SK-N-SH (cell line): ENCODE data around the gene TRPM2. TPM values are rescaled to one million over a fixed set of nuclear protein-coding genes. Genes with fewer than 3 reads are reported as not detected.

Source experiments
- CTCF ChIA-PET: fragments of 300-600, 350-600 bp; formaldehyde crosslinking; extraction: SDS; loops from one replicate; lab custom pipeline; 2021; lab: Yijun Ruan, JAX
- POLR2A ChIA-PET: fragments of 350-600 bp; sonication (Branson Sonifier 250); formaldehyde crosslinking; extraction: SDS; loops from one replicate; lab custom pipeline; 2020; ENCODE audit warnings: antibody characterized with exemption, inconsistent platforms; lab: Yijun Ruan, JAX
- DNase-seq: peaks from one replicate; pipeline ENCODE4 v3.0.0; 2012
- H2AFZ ChIP-seq: fragments of 200-600 bp; sonication (generic); 2 replicates; pipeline ENCODE4 v1.8.1; 2016; ENCODE audit warnings: antibody characterized with exemption, mild to moderate bottlenecking, low read depth
- H3F3A ChIP-seq: fragments of 200-600 bp; sonication (generic); replicated peaks from 2 replicates; pipeline ENCODE3; 2016; ENCODE audit warnings: antibody characterized with exemption, mild to moderate bottlenecking; ENCODE audit not compliant: insufficient read depth
- H3K27ac ChIP-seq, 2 experiments: fragments of 200-500 bp in 1 of 2; fragments of 200-600 bp in 1 of 2; sonication (Bioruptor generic) in 1 of 2; sonication (generic), shearing (Covaris generic) in 1 of 2; 2 replicates each; pipeline versions ENCODE4 v1.5.1 to v1.6.1; 2014 to 2016; ENCODE audit warnings: low read depth in 2 of 2, inconsistent platforms in 1 of 2, low read length in 1 of 2, mild to moderate bottlenecking in 1 of 2, mixed read lengths in 1 of 2
- H3K27me3 ChIP-seq: fragments of 200-600 bp; sonication (generic), shearing (Covaris generic); 2 replicates; pipeline ENCODE4 v1.6.1; 2016; ENCODE audit warnings: mixed run types; ENCODE audit not compliant: insufficient read depth
- H3K36me3 ChIP-seq, 2 experiments: fragments of 200-500 bp in 1 of 2; fragments of 200-600 bp in 1 of 2; sonication (Bioruptor generic) in 1 of 2; sonication (generic) in 1 of 2; replicated peaks in 1 of 2; 2 replicates each; pipeline versions ENCODE3 to v1.5.1; 2014 to 2016; ENCODE audit warnings: low read length in 1 of 2, mild to moderate bottlenecking in 1 of 2; ENCODE audit not compliant: insufficient read depth in 2 of 2, control insufficient read depth in 1 of 2
- H3K4me1 ChIP-seq, 2 experiments: fragments of 200-500 bp in 1 of 2; fragments of 200-600 bp in 1 of 2; sonication (Bioruptor generic) in 1 of 2; sonication (generic), shearing (Covaris generic) in 1 of 2; 2 replicates each; pipeline versions ENCODE4 v1.5.1 to v1.6.1; 2014 to 2016; ENCODE audit warnings: low read depth in 1 of 2, low read length in 1 of 2, mixed run types in 1 of 2; ENCODE audit not compliant: insufficient read depth in 2 of 2, control insufficient read depth in 1 of 2
- H3K4me2 ChIP-seq: fragments of 200-600 bp; sonication (generic), shearing (Covaris generic); 2 replicates; pipeline ENCODE4 v1.6.1; 2017; ENCODE audit warnings: mixed run types
- H3K4me3 ChIP-seq, 2 experiments: fragments of 200-500 bp in 1 of 2; fragments of 200-600 bp in 1 of 2; sonication (Bioruptor generic) in 1 of 2; sonication (generic), shearing (Covaris generic) in 1 of 2; 2 replicates each; pipeline versions ENCODE4 v1.5.1 to v1.8.1; 2014 to 2016; ENCODE audit warnings: low read depth in 2 of 2, inconsistent platforms in 1 of 2, low read length in 1 of 2, mild to moderate bottlenecking in 1 of 2, mixed read lengths in 1 of 2, moderate library complexity in 1 of 2
- H3K79me2 ChIP-seq: fragments of 200-600 bp; sonication (generic); 2 replicates; pipeline ENCODE4 v1.8.1; 2017; ENCODE audit warnings: mild to moderate bottlenecking; ENCODE audit not compliant: insufficient read depth
- H3K9ac ChIP-seq: fragments of 200-600 bp; sonication (generic); 2 replicates; pipeline ENCODE4 v1.6.1; 2017; ENCODE audit warnings: mixed run types
- H3K9me2 ChIP-seq: fragments of 200-600 bp; sonication (generic); 2 replicates; pipeline ENCODE4 v1.6.1; 2017; ENCODE audit warnings: mixed run types
- H3K9me3 ChIP-seq: fragments of 200-600 bp; sonication (generic); 2 replicates; pipeline ENCODE4 v1.6.1; 2017; ENCODE audit warnings: mixed run types, mild to moderate bottlenecking, moderate library complexity
- H4K20me1 ChIP-seq: fragments of 200-600 bp; sonication (generic); 2 replicates; pipeline ENCODE4 v1.6.1; 2017; ENCODE audit warnings: mild to moderate bottlenecking, mixed run types; ENCODE audit not compliant: insufficient read depth
- CHD2 ChIP-seq: fragments of 150-350 bp; IDR thresholded peaks from 2 replicates; pipeline ENCODE4 v1.6.1; 2018; ENCODE audit warnings: low read length; ENCODE audit not compliant: partially characterized antibody
- ELF1 ChIP-seq: IDR thresholded peaks from 2 replicates; pipeline ENCODE4 v1.4.0; 2012
- EZH2phosphoT487 ChIP-seq: fragments of 200-600 bp; sonication (generic); IDR thresholded peaks from 2 replicates; pipeline ENCODE4 v1.6.1; 2017; ENCODE audit warnings: low read depth, mixed run types, mild to moderate bottlenecking, antibody characterized with exemption, moderate library complexity, borderline replicate concordance
- FOSL2 ChIP-seq: IDR thresholded peaks from 2 replicates; pipeline ENCODE4 v1.4.0; 2012; ENCODE audit warnings: low read depth, mild to moderate bottlenecking, moderate library complexity, borderline replicate concordance
- FOXJ3 ChIP-seq: sonication (generic); formaldehyde crosslinking; IDR thresholded peaks from 2 replicates; pipeline ENCODE4 v1.5.1; 2020; ENCODE audit warnings: mild to moderate bottlenecking, missing genetic modification reagents
- GATA2 ChIP-seq: sonication (generic); formaldehyde crosslinking; IDR thresholded peaks from 2 replicates; pipeline ENCODE4 v1.5.0; 2020; ENCODE audit warnings: mild to moderate bottlenecking, missing genetic modification reagents
- JUND ChIP-seq: IDR thresholded peaks from 2 replicates; pipeline ENCODE4 v1.4.0; 2012
- MXI1 ChIP-seq: IDR thresholded peaks from 2 replicates; pipeline ENCODE4 v1.6.1; 2012; ENCODE audit warnings: mild to moderate bottlenecking, low read depth, low read length, improper control_type of control experiment
- RAD21 ChIP-seq: IDR thresholded peaks from 2 replicates; pipeline ENCODE4 v1.6.1; 2012; ENCODE audit warnings: mild to moderate bottlenecking, low read length
- RCOR1 ChIP-seq: fragments of 150-350 bp; IDR thresholded peaks from 2 replicates; pipeline ENCODE4 v1.6.1; 2017; ENCODE audit warnings: antibody characterized with exemption, low read length
- RXRA ChIP-seq: IDR thresholded peaks from 2 replicates; pipeline ENCODE4 v1.4.0; 2012; ENCODE audit warnings: low read depth, mild to moderate bottlenecking, borderline replicate concordance
- TAF1 ChIP-seq: IDR thresholded peaks from 2 replicates; pipeline ENCODE4 v1.6.1; 2012; ENCODE audit warnings: low read depth, mild to moderate bottlenecking, low read length, moderate library complexity, borderline replicate concordance
- TEAD4 ChIP-seq: IDR thresholded peaks from 2 replicates; pipeline ENCODE4 v1.4.0; 2012; ENCODE audit warnings: mild to moderate bottlenecking, borderline replicate concordance; ENCODE audit not compliant: insufficient read depth
- WGBS: methylation state at CpG from one replicate; pipeline ENCODE4 v1.1.6; 2017; ENCODE audit warnings: low lambda C conversion rate; 5-methylcytosine and 5-hydroxymethylcytosine counted together
- polyA plus RNA-seq, 3 experiments: library from polyadenylated mRNA; depleted of rRNA; stranded (reverse); fragments of >200 nt; gene quantifications; 2 replicates each; pipeline ENCODE4 v1.2.3, GENCODE V29; 2012
- TF ChIP-seq, protein P1 (sequence below): IDR thresholded peaks from 2 replicates; pipeline ENCODE4 v1.6.1; 2012; ENCODE audit warnings: mild to moderate bottlenecking, low read depth, low read length, moderate library complexity
- TF ChIP-seq, protein P2 (sequence below): fragments of 150-350 bp; IDR thresholded peaks from 2 replicates; pipeline ENCODE4 v1.6.1; 2017; ENCODE audit warnings: antibody characterized with exemption, low read length, low read depth, borderline replicate concordance
- TF ChIP-seq, protein P3 (sequence below): IDR thresholded peaks from 2 replicates; pipeline ENCODE4; 2012

The TRPM2 gene
- polyA plus RNA-seq, 1 of the 3 experiments (the other 2 are of a cell fraction), result not detected

DNA sequence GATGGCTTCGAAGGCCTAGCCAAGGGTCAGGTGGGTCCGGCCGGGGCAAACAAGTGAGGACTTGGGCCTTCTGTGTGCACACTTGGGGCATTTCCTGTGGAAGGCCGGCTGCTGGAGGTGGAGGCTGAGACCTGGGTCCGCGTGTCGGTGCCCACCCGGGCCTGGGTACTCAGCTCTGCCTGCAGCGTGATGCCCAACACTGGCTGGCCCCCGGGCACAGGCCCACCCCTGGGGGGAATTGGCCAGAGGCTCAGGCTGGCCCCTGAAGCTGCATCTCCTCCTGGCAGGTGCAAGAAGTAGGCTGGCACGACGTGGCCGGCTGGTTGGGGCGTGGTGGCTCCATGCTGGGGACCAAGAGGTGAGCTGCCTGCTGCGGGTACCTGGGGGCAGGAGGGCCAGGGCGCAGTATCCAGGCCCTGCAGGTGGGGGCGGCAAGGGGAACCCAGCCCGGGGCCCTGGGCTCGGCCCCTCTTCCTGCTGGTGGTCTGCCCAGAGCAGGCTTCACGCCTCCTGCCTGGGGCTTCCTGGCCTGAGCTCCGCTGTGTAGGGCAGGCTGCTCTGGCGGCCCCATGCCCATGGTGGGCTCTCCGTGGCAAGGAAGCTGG is 31.5 kb upstream of the TRPM2 start:
- H3K27me3 ChIP-seq, result no peaks in the 10 kb centered on the region
- no peaks in the 10 kb centered on the region for H3K9me3 ChIP-seq
- TF ChIP-seq RAD21 (no peak), TEAD4 (no peak), ELF1 (no peak), GATA2 (CRISPR knock-in tag) (no peak), EZH2phosphoT487 (no peak), FOXJ3 (no peak), RXRA (no peak), MXI1 (no peak), RCOR1 (no peak)
- TF ChIP-seq, protein P1, sequence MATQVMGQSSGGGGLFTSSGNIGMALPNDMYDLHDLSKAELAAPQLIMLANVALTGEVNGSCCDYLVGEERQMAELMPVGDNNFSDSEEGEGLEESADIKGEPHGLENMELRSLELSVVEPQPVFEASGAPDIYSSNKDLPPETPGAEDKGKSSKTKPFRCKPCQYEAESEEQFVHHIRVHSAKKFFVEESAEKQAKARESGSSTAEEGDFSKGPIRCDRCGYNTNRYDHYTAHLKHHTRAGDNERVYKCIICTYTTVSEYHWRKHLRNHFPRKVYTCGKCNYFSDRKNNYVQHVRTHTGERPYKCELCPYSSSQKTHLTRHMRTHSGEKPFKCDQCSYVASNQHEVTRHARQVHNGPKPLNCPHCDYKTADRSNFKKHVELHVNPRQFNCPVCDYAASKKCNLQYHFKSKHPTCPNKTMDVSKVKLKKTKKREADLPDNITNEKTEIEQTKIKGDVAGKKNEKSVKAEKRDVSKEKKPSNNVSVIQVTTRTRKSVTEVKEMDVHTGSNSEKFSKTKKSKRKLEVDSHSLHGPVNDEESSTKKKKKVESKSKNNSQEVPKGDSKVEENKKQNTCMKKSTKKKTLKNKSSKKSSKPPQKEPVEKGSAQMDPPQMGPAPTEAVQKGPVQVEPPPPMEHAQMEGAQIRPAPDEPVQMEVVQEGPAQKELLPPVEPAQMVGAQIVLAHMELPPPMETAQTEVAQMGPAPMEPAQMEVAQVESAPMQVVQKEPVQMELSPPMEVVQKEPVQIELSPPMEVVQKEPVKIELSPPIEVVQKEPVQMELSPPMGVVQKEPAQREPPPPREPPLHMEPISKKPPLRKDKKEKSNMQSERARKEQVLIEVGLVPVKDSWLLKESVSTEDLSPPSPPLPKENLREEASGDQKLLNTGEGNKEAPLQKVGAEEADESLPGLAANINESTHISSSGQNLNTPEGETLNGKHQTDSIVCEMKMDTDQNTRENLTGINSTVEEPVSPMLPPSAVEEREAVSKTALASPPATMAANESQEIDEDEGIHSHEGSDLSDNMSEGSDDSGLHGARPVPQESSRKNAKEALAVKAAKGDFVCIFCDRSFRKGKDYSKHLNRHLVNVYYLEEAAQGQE, result no peak
- H3K4me1 ChIP-seq, result no peaks in the 10 kb centered on the region
- H3K27ac ChIP-seq, result no peak overlapping the region
- 100% methylated on average over 3 of the region's 23 CpGs for WGBS
- no peak for DNase-seq
- H4K20me1 ChIP-seq, result no peaks in the 10 kb centered on the region
- H3K36me3 ChIP-seq, result peaks cover 0 to 63% of the 10 kb centered on the region in 2 experiments
- no peak overlapping the region for H3K4me3 ChIP-seq
- no peaks in the 10 kb centered on the region for H3K9me2 ChIP-seq
- H3K9ac ChIP-seq, result no peak overlapping the region
- H3K79me2 ChIP-seq, result no peaks in the 10 kb centered on the region
- no peak overlapping the region for H2AFZ ChIP-seq
- ChIA-PET POLR2A (no interaction called here), CTCF (interaction anchor here (1.0 kb wide), 1 partner anchor 17 kb away, joined by 3 read pairs; no protein-coding TSS in a partner anchor)
- no peaks in the 10 kb centered on the region for H3F3A ChIP-seq
- no peak overlapping the region for H3K4me2 ChIP-seq

DNA sequence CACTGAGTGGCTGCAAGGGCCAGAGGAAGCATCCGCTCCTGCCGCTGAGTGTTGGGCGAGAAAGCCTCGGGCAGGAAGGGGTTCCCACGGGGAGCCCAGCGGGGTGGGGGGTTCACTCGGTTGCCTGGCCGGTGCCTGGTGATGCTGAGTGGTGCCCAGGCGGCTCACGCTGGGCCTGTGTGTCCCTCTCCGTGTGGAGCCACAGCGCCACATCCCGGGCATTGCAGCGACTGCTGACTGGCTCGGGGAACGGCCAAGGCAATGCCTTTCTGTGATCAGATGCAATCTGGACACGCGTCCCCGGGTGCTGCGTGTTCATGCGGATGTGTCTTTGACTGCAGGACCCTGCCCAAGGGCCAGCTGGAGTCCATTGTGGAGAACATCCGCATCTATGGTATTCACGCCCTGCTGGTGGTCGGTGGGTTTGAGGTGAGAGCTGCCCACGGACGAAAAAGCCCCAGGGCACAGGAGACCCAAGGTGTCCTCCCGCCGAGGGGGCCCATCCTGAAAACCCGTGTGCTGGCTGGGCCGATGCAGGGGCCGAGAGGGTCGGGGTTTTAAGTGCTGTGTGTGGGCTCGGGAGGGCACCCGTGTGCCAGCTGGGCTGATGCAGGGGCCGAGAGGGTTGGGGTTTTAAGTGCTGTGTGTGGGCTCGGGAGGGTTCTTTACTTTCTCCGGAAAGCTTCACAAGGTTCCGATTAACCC is 30.6 kb upstream of the TRPM2 start:
- POLR2A ChIA-PET, result no interaction called here
- no peak for TF ChIP-seq JUND
- TF ChIP-seq CHD2, result no peak
- TF ChIP-seq, protein P2, sequence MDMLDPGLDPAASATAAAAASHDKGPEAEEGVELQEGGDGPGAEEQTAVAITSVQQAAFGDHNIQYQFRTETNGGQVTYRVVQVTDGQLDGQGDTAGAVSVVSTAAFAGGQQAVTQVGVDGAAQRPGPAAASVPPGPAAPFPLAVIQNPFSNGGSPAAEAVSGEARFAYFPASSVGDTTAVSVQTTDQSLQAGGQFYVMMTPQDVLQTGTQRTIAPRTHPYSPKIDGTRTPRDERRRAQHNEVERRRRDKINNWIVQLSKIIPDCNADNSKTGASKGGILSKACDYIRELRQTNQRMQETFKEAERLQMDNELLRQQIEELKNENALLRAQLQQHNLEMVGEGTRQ, result no peak
- no peak for TF ChIP-seq FOSL2
- TF ChIP-seq, protein P1, result no peak
- no peak for TF ChIP-seq TAF1
- no peak for TF ChIP-seq RXRA
- TF ChIP-seq GATA2 (CRISPR knock-in tag), result no peak
- TF ChIP-seq, protein P3, sequence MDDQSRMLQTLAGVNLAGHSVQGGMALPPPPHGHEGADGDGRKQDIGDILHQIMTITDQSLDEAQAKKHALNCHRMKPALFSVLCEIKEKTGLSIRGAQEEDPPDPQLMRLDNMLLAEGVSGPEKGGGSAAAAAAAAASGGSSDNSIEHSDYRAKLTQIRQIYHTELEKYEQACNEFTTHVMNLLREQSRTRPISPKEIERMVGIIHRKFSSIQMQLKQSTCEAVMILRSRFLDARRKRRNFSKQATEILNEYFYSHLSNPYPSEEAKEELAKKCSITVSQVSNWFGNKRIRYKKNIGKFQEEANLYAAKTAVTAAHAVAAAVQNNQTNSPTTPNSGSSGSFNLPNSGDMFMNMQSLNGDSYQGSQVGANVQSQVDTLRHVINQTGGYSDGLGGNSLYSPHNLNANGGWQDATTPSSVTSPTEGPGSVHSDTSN, result no peak

More for the DNA sequence above, 30.6 kb upstream of the TRPM2 start:
- CTCF ChIA-PET, result interaction anchor here (1.0 to 1.1 kb wide), 2 partner anchors 12 to 18 kb away, joined by 3 read pairs; no protein-coding TSS in a partner anchor
- Histone ChIP-seq H3K9me3 (no peaks in the 10 kb centered on the region), H3F3A (no peaks in the 10 kb centered on the region), H3K27ac (no peak overlapping the region), H3K9ac (no peak overlapping the region), H4K20me1 (no peaks in the 10 kb centered on the region), H3K4me2 (no peak overlapping the region), H3K4me3 (no peak overlapping the region), H3K9me2 (no peaks in the 10 kb centered on the region), H3K36me3 (peaks cover 0 to 57% of the 10 kb centered on the region in 2 experiments), H3K27me3 (no peaks in the 10 kb centered on the region), H3K4me1 (no peaks in the 10 kb centered on the region), H3K79me2 (no peaks in the 10 kb centered on the region), H2AFZ (no peak overlapping the region)
- no peak for DNase-seq
- 95% methylated on average over 17 of the region's 38 CpGs for WGBS
